K562 (cell line): ENCODE results near the gene TPX2. TPM values are rescaled to one million over a fixed set of nuclear protein-coding genes. Genes with fewer than 3 reads are reported as not detected.

Source experiments
- ATAC-seq: fragments of 200-7000 bp; cut with Tn5 transposase; 3 replicates; pipeline ENCODE4 v1.9.1; 2020; ENCODE audit warnings: moderate library complexity
- BruUV-seq: library from RNA; stranded (reverse); fragments of 400-500 nt; replicated peaks from 2 replicates; lab custom pipeline; 2021; lab: Mats Ljungman, UMichigan
- CTCF ChIA-PET: fragments of 300-600 bp; formaldehyde crosslinking; extraction: SDS; loops from one replicate; lab custom pipeline; 2021; ENCODE audit warnings: low intra/inter-chr PET ratio; lab: Yijun Ruan, JAX
- POLR2A ChIA-PET: fragments of 300-600, 350-650 bp; sonication (Branson Sonifier 250); formaldehyde crosslinking; extraction: SDS; loops from one replicate; lab custom pipeline; 2021; ENCODE audit warnings: antibody characterized with exemption, inconsistent platforms; lab: Yijun Ruan, JAX
- DNase-seq, 4 experiments: peaks; one replicate each; pipeline versions ENCODE4 v3.0.0 to v3.0.0-alpha.2; 2011 to 2018; ENCODE audit warnings: low spot score in 3 of 4, mixed read lengths in 3 of 4; ENCODE audit errors: extremely low read depth in 1 of 4
- FAIRE-seq: peaks from 2 replicates; lab custom pipeline; 2011; peaks lifted over from hg19 to GRCh38; lab: Jason Lieb, UNC
- H2AFZ ChIP-seq: 2 replicates; pipeline ENCODE4 v1.6.0; 2011; ENCODE audit warnings: low read depth, low read length, control low read depth, inconsistent platforms
- H3K27ac ChIP-seq: fragments of 200-600 bp; 3 replicates; pipeline ENCODE4 v1.8.0; 2011; ENCODE audit warnings: low read depth, mild to moderate bottlenecking, control low read depth, inconsistent platforms, low read length, moderate library complexity, mixed read lengths; ENCODE audit errors: extremely low read depth
- H3K27me3 ChIP-seq, 2 experiments: fragments of 300-600 bp in 1 of 2; 2 replicates in 1 of 2; 3 replicates in 1 of 2; pipeline versions ENCODE4 v1.6.0 to v1.8.0; 2011; ENCODE audit warnings: inconsistent platforms in 2 of 2, low read length in 2 of 2, mild to moderate bottlenecking in 1 of 2, mixed read lengths in 1 of 2, moderate library complexity in 1 of 2; ENCODE audit not compliant: control insufficient read depth in 2 of 2, insufficient read depth in 2 of 2
- H3K36me3 ChIP-seq: fragments of 300-600 bp; 3 replicates; pipeline ENCODE4 v1.8.0; 2011; ENCODE audit warnings: mild to moderate bottlenecking, low read length, inconsistent platforms; ENCODE audit not compliant: control insufficient read depth, insufficient read depth
- H3K4me1 ChIP-seq, 2 experiments: fragments of 200-600 bp in 1 of 2; replicated peaks in 1 of 2; 2 replicates in 1 of 2; 3 replicates in 1 of 2; pipeline versions ENCODE4 v1.5.1 to v1.8.0; 2011; ENCODE audit warnings: inconsistent platforms in 2 of 2, low read length in 2 of 2, mild to moderate bottlenecking in 1 of 2, mixed read lengths in 1 of 2, moderate library complexity in 1 of 2; ENCODE audit not compliant: control insufficient read depth in 2 of 2, insufficient read depth in 2 of 2
- H3K4me2 ChIP-seq: 2 replicates; pipeline ENCODE4 v1.6.1; 2011; ENCODE audit warnings: low read length, control low read depth, inconsistent platforms, mixed read lengths; ENCODE audit not compliant: insufficient read depth
- H3K4me3 ChIP-seq: fragments of 200-600 bp; sonication (generic), shearing (Covaris generic); 2 replicates; pipeline ENCODE4 v1.5.1; 2016; ENCODE audit warnings: control low read depth, inconsistent platforms
- H3K79me2 ChIP-seq: fragments of 200-600 bp; 3 replicates; pipeline ENCODE4 v1.8.0; 2011; ENCODE audit warnings: low read length, inconsistent platforms; ENCODE audit not compliant: control insufficient read depth, insufficient read depth
- H3K9ac ChIP-seq, 2 experiments: 2 replicates each; pipeline versions ENCODE4 v1.6.0 to v1.6.1; 2011; ENCODE audit warnings: low read depth in 2 of 2, low read length in 2 of 2, control low read depth in 1 of 2, inconsistent platforms in 1 of 2, mild to moderate bottlenecking in 1 of 2, mixed read lengths in 1 of 2; ENCODE audit not compliant: insufficient read depth in 1 of 2
- H3K9me1 ChIP-seq: one replicate; pipeline ENCODE4 v1.6.0; 2011; ENCODE audit warnings: inconsistent platforms, mild to moderate bottlenecking, low read length, moderate library complexity; ENCODE audit not compliant: control insufficient read depth, insufficient read depth
- H3K9me3 ChIP-seq: replicated peaks from 2 replicates; pipeline ENCODE4 v1.5.1; 2011; ENCODE audit warnings: low read depth, low read length, inconsistent platforms; ENCODE audit not compliant: control insufficient read depth, insufficient read depth
- H4K20me1 ChIP-seq: replicated peaks from 2 replicates; pipeline ENCODE4 v1.6.1; 2011; ENCODE audit warnings: low read length, inconsistent platforms, mixed read lengths; ENCODE audit not compliant: control insufficient read depth, insufficient read depth
- C11orf30 ChIP-seq: fragments of 450-650 bp; IDR thresholded peaks from 2 replicates; pipeline ENCODE4 v1.6.1; 2016; ENCODE audit warnings: low read depth, mild to moderate bottlenecking
- HDAC3 ChIP-seq: fragments of 450-650 bp; IDR thresholded peaks from 2 replicates; pipeline ENCODE4 v1.6.1; 2018; ENCODE audit warnings: borderline replicate concordance, mild to moderate bottlenecking, moderate library complexity; ENCODE audit not compliant: partially characterized antibody
- ZNF274 ChIP-seq: IDR thresholded peaks from 2 replicates; pipeline ENCODE4 v1.6.1; 2011; ENCODE audit warnings: low read depth, mild to moderate bottlenecking, low read length, moderate library complexity, borderline replicate concordance
- ZNF316 ChIP-seq: fragments of 450-650 bp; IDR thresholded peaks from 2 replicates; pipeline ENCODE4 v1.6.1; 2016
- ZNF75A ChIP-seq: fragments of 450-650 bp; formaldehyde crosslinking; IDR thresholded peaks from 2 replicates; pipeline ENCODE4 v1.4.0; 2020; ENCODE audit warnings: mild to moderate bottlenecking
- ZNF778 ChIP-seq: fragments of 450-650 bp; formaldehyde crosslinking; IDR thresholded peaks from 2 replicates; pipeline ENCODE4 v1.4.0; 2020; ENCODE audit warnings: mild to moderate bottlenecking, moderate library complexity
- WGBS: fragments of 100-300 bp; shearing (Covaris generic); methylation state at CpG from one replicate; pipeline ENCODE4 v1.1.6; 2016; ENCODE audit warnings: low coverage, mixed read lengths; ENCODE audit not compliant: insufficient coverage; ENCODE audit errors: missing lambda C conversion rate; 5-methylcytosine and 5-hydroxymethylcytosine counted together
- in situ Hi-C: fragments of 300-500 bp; cut with MboI; formaldehyde crosslinking; loops from 4 replicates; pipeline ENCODE4 v1.15.0; 2018; ENCODE audit warnings: inconsistent platforms, mixed read lengths
- intact Hi-C: fragments of 100-400 bp; cut with micrococcal nuclease; formaldehyde crosslinking; loops from 2 replicates; pipeline ENCODE4 v1.14.2; 2022
- polyA plus RNA-seq, 8 experiments: library from polyadenylated mRNA; depleted of rRNA in 4 of 8; stranded (reverse) in 5 of 8; unstranded in 3 of 8; fragments of >200 nt; fragmentation: Nextera tagmentation in 2 of 8; fragmentation: Illumina TruSeq in 1 of 8; extraction: Ambion mirVana in 2 of 8; extraction: Trizol in 1 of 8; gene quantifications; 2 replicates each; pipeline versions ENCODE4 v1.2.1 to v1.2.3, GENCODE V29; 2011 to 2014; ENCODE audit warnings: inconsistent platforms in 1 of 8, missing spikeins in 1 of 8
- total RNA-seq, 7 experiments: library from RNA; depleted of rRNA in 6 of 7; stranded (reverse); fragments of >200 nt in 6 of 7; fragmentation: Illumina TruSeq in 2 of 7; extraction: Trizol in 2 of 7; gene quantifications; 2 replicates each; pipeline versions ENCODE4 v1.2.1 to v1.2.3, GENCODE V29; 2011 to 2021; ENCODE audit warnings: low replicate concordance in 1 of 7

Gene TPX2
- total and polyA plus RNA-seq, 9 of the 15 experiments (the other 6 are each of a cell fraction or from before 2014, with no cell fraction given): 48.0 to 241 (median 133) TPM

GRCh38 chr20:31826074-31826473 is 87.0 kb downstream of the TPX2 start:
- Histone ChIP-seq H3K27me3 (peaks cover 11 to 16% of the 10 kb centered on the region in 2 experiments; a peak in 3 of 5 replicates), H3K27ac (no peak overlapping the region), H3K36me3 (no peaks in the 10 kb centered on the region), H3K9ac (peak overlapping the region in 1 of 2 experiments; percentile 41; a peak in 1 of 4 replicates), H3K4me1 (peaks cover 0 to 7% of the 10 kb centered on the region in 2 experiments; a peak in 3 of 5 replicates), H3K79me2 (no peaks in the 10 kb centered on the region), H3K4me3 (no peak overlapping the region), H3K4me2 (no peak overlapping the region), H3K9me1 (no peaks in the 10 kb centered on the region), H4K20me1 (peaks cover 7% of the 10 kb centered on the region; the same call in 1 of the 2 replicates), H2AFZ (no peak overlapping the region), H3K9me3 (no peaks in the 10 kb centered on the region)
- no TSS peak for BruUV-seq
- DNase-seq (no peak), FAIRE-seq (no peak), ATAC-seq (no peak)
- POLR2A ChIA-PET: interaction anchor here (1.2 kb wide), 1 partner anchor 8 kb away, joined by 3 read pairs; no protein-coding TSS in a partner anchor
- CTCF ChIA-PET: interaction anchor here (0.7 to 1.1 kb wide), 3 partner anchors 19 to 205 kb away, joined by 3 read pairs; partner anchors contain the start of gene FOXS1
- in situ Hi-C loops (loop anchor here (25.0 kb wide), 1 partner anchor 836 kb away; the partner anchor contains the start of gene C20orf203), intact Hi-C loops (loop anchor here (10.0 kb wide), 2 partner anchors 209 to 829 kb away; no protein-coding TSS in a partner anchor)
- 15% methylated on average over 5 of the region's 5 CpGs for WGBS
- TF ChIP-seq HDAC3 (no peak), ZNF316 (peak; percentile 44), C11orf30 (0 out of 2 replicates have a peak, but pooled peaks have one; percentile 9), ZNF778 (CRISPR knock-in tag) (no peak), ZNF274 (no peak), ZNF75A (CRISPR knock-in tag) (no peak)
